ENCODE data around the gene KDM5D. TPM values are rescaled to one million over a fixed set of nuclear protein-coding genes. Genes with fewer than 3 reads are reported as not detected.

Gene KDM5D
- 15.4 and 17.8 TPM in 2 replicates for total RNA-seq

GRCh38 chrY:19744381-19745378 lies at the start of gene KDM5D:
Gene KDM5D, minus strand, starts transcription at chrY:19744726. Its CDS starts 192 bp downstream, at chrY:19744534.

Data from cardiac ventricle fibroblast (primary cell).